NCI-H82 (cell line): Measurements from ENCODE around the gene RBM38.
A peak's percentile ranks its signal among the peaks of the same experiment; 100 is the strongest.

Experiments
- DNase-seq: peaks from one replicate; lab custom pipeline; 2025; lab: John Stamatoyannopoulos, UW

RBM38 gene

GRCh38 chr20:57435498-57436222, 44.5 kb downstream of the RBM38 start:
- DNase-seq, result peak; percentile 25

GRCh38 chr20:57436223-57436545, 45.0 kb downstream of the RBM38 start:
- DNase-seq, result no peak

GRCh38 chr20:57437267-57437666, 46.1 kb downstream of the RBM38 start:
- DNase-seq, result no peak

GRCh38 chr20:57437672-57438330, 46.6 kb downstream of the RBM38 start:
- no peak for DNase-seq

- DNase-seq, result no peak
These were observed 47.4 kb downstream of the RBM38 start for GRCh38 chr20:57438552-57438951.

GRCh38 chr20:57439432-57439831, 48.2 kb downstream of the RBM38 start:
- no peak for DNase-seq

- no peak for DNase-seq
These were observed 48.8 kb downstream of the RBM38 start for GRCh38 chr20:57439993-57440392.

- DNase-seq, result peak; percentile 50
These were observed 49.7 kb downstream of the RBM38 start for GRCh38 chr20:57440678-57441509.

GRCh38 chr20:57441510-57442154, 50.4 kb downstream of the RBM38 start:
- DNase-seq, result no peak

- no peak for DNase-seq
These were observed 51.1 kb downstream of the RBM38 start for GRCh38 chr20:57442158-57442887.

- no peak for DNase-seq
These were observed 51.7 kb downstream of the RBM38 start for GRCh38 chr20:57442888-57443239.

- DNase-seq, result no peak
These were observed 52.4 kb downstream of the RBM38 start for GRCh38 chr20:57443349-57444265.

GRCh38 chr20:57444394-57445048, 53.3 kb downstream of the RBM38 start:
- no peak for DNase-seq

- no peak for DNase-seq
These were observed 54.1 kb downstream of the RBM38 start for GRCh38 chr20:57445298-57445697.

GRCh38 chr20:57445774-57446173, 54.6 kb downstream of the RBM38 start:
- DNase-seq, result no peak

GRCh38 chr20:57448764-57449354, 57.7 kb downstream of the RBM38 start:
- DNase-seq, result no peak

- DNase-seq, result no peak
These were observed 58.5 kb downstream of the RBM38 start for GRCh38 chr20:57449398-57450354.

GRCh38 chr20:57450419-57450818, 59.2 kb downstream of the RBM38 start:
- no peak for DNase-seq

GRCh38 chr20:57450931-57451330, 59.7 kb downstream of the RBM38 start:
- DNase-seq, result no peak
